ENCODE results near the gene MAN1A1. TPM values are rescaled to one million over a fixed set of nuclear protein-coding genes. Genes with fewer than 3 reads are reported as not detected.

Gene MAN1A1
- total and polyA plus RNA-seq, 2 of the 4 experiments (the other 2 are of a cell fraction) = 5.9 to 6.4 TPM

DNA sequence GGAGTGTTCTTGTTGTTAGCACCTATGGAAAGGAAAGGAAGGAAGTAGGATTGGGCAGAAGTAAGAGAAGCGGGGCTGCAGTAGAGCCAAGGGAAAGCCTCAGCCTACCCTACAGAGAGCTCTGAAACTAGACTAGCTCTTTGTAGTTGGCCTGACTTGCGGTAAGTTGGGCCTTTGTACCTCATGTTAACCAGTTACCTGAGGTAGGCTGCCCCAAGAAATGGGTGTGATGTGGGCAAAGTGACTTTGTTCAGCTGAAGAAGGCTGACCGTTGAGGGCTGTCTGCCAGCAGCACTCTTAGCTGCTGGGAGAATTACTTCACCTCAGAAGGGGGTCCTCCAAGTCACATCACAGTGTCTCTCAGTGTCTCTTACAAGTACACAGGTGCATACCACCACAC lies 216.2 kb downstream of the MAN1A1 start:
- Histone ChIP-seq H3K9ac (ENCODE audit: low read depth, low read length) (no peak overlapping the region), H3K4me3 (ENCODE audit: insufficient read depth, low read depth, low read length) (no peak overlapping the region), H3K23ac (ENCODE audit: low read depth, low read length) (no peak overlapping the region), H2AK5ac (ENCODE audit: low read depth, low read length) (no peak overlapping the region), H4K91ac (ENCODE audit: insufficient read depth, low read depth, low read length) (no peak overlapping the region), H3K9me1 (ENCODE audit: insufficient read depth, low read length) (0 out of 2 replicates have a peak, but pooled peaks cover 4% of the 10 kb centered on the region), H3K79me1 (ENCODE audit: low read depth in 1 of 2, low read length in 2 of 2) (no peaks in the 10 kb centered on the region), H2BK15ac (ENCODE audit: low read depth, low read length) (no peak overlapping the region), H3K14ac (replicated peaks; ENCODE audit: low read depth, low read length) (no peak overlapping the region), H3K36me3 (ENCODE audit: control insufficient read depth, insufficient read depth, low read length) (no peaks in the 10 kb centered on the region), H2AK9ac (replicated peaks; ENCODE audit: low read depth, low read length, poor library complexity) (no peak overlapping the region), H2AFZ (replicated peaks; ENCODE audit: low read length, poor library complexity) (no peak overlapping the region), H4K8ac (ENCODE audit: low read depth in 2 of 2, low read length in 2 of 2) (no peak overlapping the region), H3K27me3 (ENCODE audit: control insufficient read depth, insufficient read depth, low read length) (no peaks in the 10 kb centered on the region), H3K9me3 (ENCODE audit: control insufficient read depth, insufficient read depth, low read length) (no peaks in the 10 kb centered on the region), H3K18ac (ENCODE audit: low read depth, low read length) (no peak overlapping the region), H3K56ac (ENCODE audit: extremely low read depth, insufficient read depth, low read length) (no peak overlapping the region), H3K27ac (ENCODE audit: insufficient read depth, low read length) (no peak overlapping the region), H2BK20ac (ENCODE audit: low read depth, low read length) (no peak overlapping the region), H2BK120ac (ENCODE audit: low read depth, low read length) (no peak overlapping the region), H4K20me1 (ENCODE audit: insufficient read depth, low read length) (no peaks in the 10 kb centered on the region), H4K5ac (ENCODE audit: low read depth, low read length) (no peak overlapping the region), H3K4ac (ENCODE audit: low read depth, low read length) (no peak overlapping the region), H2BK5ac (ENCODE audit: low read depth, low read length, poor library complexity, severe bottlenecking) (no peak overlapping the region), H3K4me2 (ENCODE audit: low read depth, low read length) (no peak overlapping the region), H3K4me1 (ENCODE audit: control insufficient read depth, insufficient read depth, low read length) (peaks cover 5% of the 10 kb centered on the region; the same call in 1 of the 2 replicates)
- CTCF ChIA-PET = no interaction called here
- TF ChIP-seq, protein P1, sequence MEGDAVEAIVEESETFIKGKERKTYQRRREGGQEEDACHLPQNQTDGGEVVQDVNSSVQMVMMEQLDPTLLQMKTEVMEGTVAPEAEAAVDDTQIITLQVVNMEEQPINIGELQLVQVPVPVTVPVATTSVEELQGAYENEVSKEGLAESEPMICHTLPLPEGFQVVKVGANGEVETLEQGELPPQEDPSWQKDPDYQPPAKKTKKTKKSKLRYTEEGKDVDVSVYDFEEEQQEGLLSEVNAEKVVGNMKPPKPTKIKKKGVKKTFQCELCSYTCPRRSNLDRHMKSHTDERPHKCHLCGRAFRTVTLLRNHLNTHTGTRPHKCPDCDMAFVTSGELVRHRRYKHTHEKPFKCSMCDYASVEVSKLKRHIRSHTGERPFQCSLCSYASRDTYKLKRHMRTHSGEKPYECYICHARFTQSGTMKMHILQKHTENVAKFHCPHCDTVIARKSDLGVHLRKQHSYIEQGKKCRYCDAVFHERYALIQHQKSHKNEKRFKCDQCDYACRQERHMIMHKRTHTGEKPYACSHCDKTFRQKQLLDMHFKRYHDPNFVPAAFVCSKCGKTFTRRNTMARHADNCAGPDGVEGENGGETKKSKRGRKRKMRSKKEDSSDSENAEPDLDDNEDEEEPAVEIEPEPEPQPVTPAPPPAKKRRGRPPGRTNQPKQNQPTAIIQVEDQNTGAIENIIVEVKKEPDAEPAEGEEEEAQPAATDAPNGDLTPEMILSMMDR (conservative IDR thresholded peaks at IDR 0.05; ENCODE audit: low read depth, low read length) = no peak
- no peak for TF ChIP-seq RFX5 (IDR thresholded peaks at IDR 0.05; ENCODE audit: low read depth, low read length)
- no peak for TF ChIP-seq NFE2L2 (IDR thresholded peaks at IDR 0.05; ENCODE audit: low read depth, low read length)
- TF ChIP-seq MAFK (IDR thresholded peaks at IDR 0.05; ENCODE audit: low read depth, low read length) = no peak
- TF ChIP-seq RCOR1 (IDR thresholded peaks at IDR 0.05; ENCODE audit: insufficient replicate concordance, low read length) = no peak
- TF ChIP-seq MAZ (IDR thresholded peaks at IDR 0.05; ENCODE audit: borderline replicate concordance, low read depth, low read length) = no peak
- TF ChIP-seq MXI1 (IDR thresholded peaks at IDR 0.05; ENCODE audit: borderline replicate concordance, low read depth, low read length) = no peak
- no peak for TF ChIP-seq CHD1 (IDR thresholded peaks at IDR 0.05; ENCODE audit: low read depth, low read length)
- TF ChIP-seq CEBPB (IDR thresholded peaks at IDR 0.05; ENCODE audit: low read depth, low read length) = no peak
- no peak for TF ChIP-seq POLR2A (IDR thresholded peaks at IDR 0.05; ENCODE audit: low read depth, low read length)
- TF ChIP-seq, protein P2, sequence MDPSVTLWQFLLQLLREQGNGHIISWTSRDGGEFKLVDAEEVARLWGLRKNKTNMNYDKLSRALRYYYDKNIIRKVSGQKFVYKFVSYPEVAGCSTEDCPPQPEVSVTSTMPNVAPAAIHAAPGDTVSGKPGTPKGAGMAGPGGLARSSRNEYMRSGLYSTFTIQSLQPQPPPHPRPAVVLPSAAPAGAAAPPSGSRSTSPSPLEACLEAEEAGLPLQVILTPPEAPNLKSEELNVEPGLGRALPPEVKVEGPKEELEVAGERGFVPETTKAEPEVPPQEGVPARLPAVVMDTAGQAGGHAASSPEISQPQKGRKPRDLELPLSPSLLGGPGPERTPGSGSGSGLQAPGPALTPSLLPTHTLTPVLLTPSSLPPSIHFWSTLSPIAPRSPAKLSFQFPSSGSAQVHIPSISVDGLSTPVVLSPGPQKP (IDR thresholded peaks at IDR 0.05; ENCODE audit: borderline replicate concordance, low read depth, low read length) = no peak
- no peak for TF ChIP-seq SMC3 (IDR thresholded peaks at IDR 0.05; ENCODE audit: low read depth, low read length)
- TF ChIP-seq BHLHE40 (IDR thresholded peaks at IDR 0.05; ENCODE audit: low read depth, low read length) = no peak
- TF ChIP-seq RAD21 (IDR thresholded peaks at IDR 0.05; ENCODE audit: low read length) = no peak
- TF ChIP-seq FOS (IDR thresholded peaks at IDR 0.05; ENCODE audit: low read depth, low read length) = no peak
- TF ChIP-seq, protein P3, sequence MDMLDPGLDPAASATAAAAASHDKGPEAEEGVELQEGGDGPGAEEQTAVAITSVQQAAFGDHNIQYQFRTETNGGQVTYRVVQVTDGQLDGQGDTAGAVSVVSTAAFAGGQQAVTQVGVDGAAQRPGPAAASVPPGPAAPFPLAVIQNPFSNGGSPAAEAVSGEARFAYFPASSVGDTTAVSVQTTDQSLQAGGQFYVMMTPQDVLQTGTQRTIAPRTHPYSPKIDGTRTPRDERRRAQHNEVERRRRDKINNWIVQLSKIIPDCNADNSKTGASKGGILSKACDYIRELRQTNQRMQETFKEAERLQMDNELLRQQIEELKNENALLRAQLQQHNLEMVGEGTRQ (IDR thresholded peaks at IDR 0.05; ENCODE audit: low read depth, low read length) = no peak
- WGBS, 2 experiments (ENCODE audit: extremely low coverage in 2 of 2, insufficient read length in 1 of 2) = no CpG with 5 or more reads among the region's 3 CpGs
- POLR2A ChIA-PET (ENCODE audit: unreplicated experiment) = no interaction called here
- DNase-seq (no peak), ATAC-seq (ENCODE audit: low read depth) (no peak)
- intact Hi-C loops (cut with micrococcal nuclease) = loop anchor here (5.0 kb wide), 1 partner anchor 314 kb away; no protein-coding TSS in a partner anchor
- in situ Hi-C loops (cut with MboI; ENCODE audit: low sequenced_read_pairs) = no loop called here
- no TSS peak for BruUV-seq (replicated peaks)
- dilution Hi-C loops (cut with HindIII; ENCODE audit: low sequenced_read_pairs, unreplicated experiment) = no loop called here
